Measurements from ENCODE around the gene NOL9.
"Not testable (repeated sequence)": the region's sequence is repeated elsewhere in the genome, so short reads cannot be mapped to it uniquely, and the experiment has no call there.

Gene NOL9

DNA sequence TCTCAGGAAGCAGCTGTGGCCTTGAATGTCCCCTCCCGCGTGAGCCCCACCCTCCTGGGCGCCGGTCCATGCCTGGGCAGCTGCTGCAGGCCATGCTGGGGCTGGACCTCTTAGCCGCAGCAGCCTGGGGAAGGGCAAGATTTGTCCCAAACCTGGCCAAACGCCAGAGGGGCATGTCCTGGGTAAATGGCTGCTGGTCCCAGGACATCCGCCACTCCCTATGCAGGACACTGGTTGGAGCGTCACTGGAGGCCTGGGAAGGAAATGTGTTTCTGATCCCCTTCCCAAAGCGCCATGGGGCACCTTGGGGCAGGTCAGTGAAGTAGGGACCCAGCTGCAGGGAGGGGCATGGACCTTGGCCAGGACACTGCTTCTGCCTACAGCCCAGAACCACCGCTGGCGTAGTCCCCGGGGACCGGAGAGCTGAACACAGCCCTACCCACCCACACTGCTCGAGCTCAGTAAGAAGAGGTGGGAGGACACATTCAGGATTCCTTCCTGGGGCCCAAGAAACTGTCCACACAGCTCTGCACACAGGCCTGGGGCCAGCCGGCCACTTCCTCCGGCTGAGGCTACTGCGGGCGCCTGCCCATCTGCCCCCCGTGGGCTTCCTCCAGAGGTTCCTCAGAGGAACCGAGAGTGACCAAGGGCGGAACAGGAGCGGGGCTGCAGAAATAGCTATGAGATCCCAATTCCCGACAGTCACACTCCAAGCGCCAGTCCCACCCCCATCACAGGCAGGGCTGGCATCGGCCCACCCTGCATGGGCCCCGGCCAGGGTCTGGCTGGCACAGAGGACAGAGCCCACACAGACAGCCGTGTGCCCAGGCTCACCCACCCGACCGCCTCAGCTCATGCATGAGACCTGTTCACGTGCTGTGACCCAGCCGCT, 52.1 kb downstream of the NOL9 start:
- DNase-seq = peak; percentile 26 to 44 (median 39)

DNA sequence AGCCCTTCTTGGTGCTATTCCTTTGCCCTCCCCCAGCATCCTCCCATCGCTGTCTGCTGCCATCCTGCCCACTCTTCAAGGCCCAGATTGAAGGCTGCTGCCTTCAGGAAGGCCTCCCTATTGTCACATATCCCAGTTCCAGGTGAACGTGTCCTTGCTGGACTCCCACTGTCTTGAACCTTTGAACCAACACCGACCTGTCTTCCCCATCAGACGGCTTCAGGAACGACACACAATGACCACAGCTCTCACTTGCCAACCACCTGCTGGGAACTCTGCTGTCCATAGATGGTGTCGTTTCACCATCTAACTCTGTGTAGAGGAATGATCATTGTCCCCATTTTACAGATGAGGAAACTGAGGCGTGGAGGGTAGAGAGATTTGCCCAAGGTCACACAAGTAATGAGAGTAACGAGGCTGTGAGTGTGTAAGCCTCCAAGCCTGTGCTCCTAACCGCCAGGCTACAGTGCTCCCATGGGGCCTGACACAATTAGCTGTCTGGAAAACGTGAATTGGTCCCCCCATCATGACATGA, 53.0 kb downstream of the NOL9 start:
- DNase-seq = no peak

DNA sequence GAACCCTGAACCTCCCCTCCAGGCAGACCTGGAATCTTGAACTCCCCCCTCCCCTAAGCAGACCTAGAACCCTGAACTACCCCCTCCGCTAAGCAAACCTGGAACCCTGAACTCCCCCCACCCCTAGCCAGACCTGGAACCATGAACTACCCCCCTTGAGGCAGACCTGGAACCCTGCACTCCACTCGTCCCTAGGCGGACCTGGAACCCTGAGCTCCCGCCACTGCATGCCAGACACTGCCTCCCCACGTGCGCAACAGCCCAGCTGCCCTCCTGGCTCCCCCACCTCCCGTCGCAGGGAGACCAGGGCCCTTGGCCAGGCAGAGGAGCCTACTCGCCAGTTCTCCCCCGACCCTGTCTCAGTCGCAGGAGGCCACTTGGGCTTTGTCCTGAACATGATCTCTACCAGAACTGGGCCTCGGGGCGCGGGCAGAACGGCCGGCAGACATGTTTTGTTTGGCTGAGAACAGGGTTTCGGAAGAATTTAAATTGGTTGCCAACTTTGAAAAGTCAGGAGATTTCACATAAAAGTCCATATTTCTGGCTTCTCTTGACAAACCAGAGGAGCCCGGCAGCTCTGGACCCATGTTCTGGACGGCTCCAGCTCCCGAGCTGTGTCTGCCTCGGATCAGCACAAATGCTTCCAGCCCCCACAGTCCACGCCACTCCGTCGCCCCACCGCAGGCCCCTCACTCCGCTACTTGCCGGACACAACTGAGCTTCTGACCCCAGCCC, 53.6 kb downstream of the NOL9 start:
- DNase-seq = no peak

DNA sequence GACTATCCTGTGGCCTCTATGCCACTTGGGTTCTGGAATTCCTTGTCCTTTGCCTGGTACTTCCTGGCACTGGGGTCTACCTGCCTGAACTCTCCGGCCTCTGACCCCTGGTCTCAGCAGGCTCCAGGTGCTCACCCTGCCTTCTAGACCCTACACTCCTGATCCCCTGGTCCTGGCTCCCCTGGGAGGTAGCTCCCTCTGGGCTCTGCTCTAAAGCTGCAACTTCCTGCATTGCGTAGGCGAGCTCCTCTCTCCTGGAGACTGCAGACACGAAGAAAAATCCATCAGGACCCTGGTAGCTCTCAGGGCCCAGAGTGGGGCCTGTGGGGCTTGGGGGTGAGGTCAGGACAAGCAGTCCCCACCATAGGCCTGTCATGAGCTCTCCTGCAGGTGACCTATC, 55.0 kb downstream of the NOL9 start:
- DNase-seq = no peak

DNA sequence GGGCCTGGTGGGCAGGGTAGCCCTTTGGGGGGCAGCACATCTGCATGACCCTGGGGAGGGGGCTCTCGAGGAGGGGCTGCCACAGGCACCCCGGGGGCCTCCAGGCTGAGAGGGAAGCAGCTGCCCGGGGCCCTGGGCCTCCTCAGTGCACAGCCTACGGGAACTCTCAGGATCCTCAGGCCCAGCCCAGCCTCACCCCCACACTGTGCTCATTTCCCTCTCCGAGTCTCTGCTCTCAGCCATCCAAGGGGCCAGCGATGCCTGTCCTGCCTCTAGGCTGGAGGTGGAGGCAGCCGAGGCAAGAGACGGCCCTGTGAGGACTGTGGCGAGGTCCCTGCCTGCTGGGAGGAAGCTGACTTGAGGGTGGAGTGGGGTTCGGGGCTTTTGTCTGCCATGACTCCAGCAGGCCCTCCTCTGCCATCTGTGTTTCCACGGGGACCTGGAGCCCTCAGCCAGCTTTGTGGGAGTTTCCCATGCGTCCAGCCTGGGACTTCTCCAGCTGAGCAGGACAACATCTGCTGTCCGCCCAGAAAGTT, 55.7 kb downstream of the NOL9 start:
- peak in 1 of 3 donors; percentile 25 for DNase-seq

DNA sequence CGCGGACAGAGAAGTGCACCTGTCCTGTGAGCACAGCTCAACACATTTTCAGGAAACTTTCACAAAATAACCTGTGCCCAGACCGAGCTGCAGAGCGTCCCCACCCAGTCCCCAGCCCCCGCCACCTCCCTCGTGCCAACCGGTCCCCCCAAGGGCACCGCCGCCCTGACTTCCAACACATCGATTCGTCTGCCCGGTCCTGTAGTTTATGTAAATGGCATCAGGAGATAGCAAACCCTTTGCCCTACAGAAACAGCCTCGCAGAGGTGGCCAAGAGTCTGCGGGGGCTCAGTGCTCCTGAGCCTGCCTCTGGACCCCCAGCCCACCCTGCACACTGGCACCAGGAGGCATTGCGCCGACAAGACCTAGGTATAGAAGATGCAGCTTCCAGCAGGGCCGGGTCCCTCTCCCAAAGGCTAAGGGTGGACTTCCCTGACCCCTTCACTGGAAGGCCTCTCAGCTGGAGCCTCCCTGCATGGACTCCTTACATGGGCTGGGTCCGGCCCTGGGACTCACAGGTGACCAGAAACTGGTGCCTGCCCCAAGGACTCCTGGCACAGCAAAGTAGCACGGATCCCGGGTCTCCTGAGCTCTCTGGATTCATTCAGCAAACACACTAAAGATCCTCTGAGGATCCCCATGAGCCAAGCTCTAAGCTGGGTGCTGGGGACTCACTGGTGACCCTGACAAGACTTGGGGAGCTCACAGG, 56.3 kb downstream of the NOL9 start:
- DNase-seq = no peak

DNA sequence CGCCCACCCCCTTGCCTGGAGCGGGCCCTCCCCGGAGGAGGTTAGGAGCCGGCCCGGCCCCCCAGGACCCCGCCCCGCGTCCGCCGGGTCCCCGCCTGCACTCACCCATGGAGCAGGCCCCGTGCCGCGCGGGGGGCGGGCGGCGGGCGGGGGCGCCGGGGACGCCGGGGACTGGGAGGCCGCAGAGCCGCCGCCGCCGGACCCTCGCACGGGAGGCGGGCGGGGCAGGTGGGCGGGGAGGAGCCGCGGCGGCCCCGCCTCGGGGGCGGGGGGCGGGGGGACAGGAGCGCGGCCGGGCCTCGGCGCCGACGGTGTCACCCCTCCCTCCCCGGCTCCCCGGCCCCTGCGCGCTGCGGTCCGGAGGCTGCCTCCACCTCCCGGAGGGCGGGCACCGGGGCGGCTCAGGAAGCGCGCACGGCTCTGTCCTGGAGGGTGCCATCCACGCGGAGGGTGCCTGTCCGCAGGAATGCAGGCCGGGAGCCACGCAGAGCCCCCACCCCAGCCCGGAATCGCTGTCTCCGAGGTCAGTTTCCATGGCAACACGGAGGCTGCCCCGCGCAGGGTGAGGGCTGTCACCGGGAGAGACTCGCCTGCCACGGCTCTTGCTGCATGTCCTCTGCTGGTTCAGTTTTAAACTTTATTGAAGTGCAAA, 57.0 kb downstream of the NOL9 start:
- peak in 1 of 3 donors; percentile 36 for DNase-seq

DNA sequence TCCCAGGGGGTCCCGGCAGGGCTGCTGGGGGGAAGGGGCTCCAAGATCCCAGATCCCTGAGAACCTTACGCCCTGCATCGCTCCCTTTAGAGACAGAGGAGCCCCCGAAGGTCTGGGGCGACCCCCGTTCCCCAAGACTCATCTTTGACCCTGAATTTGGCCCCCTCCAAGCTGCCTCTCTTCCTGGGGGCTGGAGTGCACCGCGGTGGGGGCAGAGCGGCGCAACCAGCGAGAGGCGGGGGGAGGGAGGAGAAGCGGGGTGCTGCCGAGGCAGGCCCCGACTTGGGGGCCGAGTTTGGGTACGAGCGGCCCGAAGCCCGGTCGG, 57.5 kb downstream of the NOL9 start:
- DNase-seq = no peak

DNA sequence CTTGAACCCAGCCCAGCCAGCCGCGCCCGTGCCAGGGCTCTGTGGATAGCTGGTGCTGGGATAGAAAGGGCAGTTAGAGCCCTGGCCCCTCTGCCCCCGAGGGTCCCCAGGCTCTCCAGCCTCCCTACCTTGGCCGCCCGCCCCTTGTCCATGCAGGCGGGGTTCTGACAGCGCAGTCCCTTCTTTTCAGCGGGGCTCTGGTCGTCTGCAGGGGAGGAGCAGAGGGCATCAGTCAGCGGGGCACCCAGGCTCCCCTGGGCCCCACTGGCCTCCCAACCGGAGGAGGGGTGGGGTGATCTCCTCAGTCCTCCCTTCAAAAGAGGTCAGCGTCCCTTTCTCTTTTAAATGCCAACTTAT, 58.0 kb downstream of the NOL9 start:
- DNase-seq = no peak

DNA sequence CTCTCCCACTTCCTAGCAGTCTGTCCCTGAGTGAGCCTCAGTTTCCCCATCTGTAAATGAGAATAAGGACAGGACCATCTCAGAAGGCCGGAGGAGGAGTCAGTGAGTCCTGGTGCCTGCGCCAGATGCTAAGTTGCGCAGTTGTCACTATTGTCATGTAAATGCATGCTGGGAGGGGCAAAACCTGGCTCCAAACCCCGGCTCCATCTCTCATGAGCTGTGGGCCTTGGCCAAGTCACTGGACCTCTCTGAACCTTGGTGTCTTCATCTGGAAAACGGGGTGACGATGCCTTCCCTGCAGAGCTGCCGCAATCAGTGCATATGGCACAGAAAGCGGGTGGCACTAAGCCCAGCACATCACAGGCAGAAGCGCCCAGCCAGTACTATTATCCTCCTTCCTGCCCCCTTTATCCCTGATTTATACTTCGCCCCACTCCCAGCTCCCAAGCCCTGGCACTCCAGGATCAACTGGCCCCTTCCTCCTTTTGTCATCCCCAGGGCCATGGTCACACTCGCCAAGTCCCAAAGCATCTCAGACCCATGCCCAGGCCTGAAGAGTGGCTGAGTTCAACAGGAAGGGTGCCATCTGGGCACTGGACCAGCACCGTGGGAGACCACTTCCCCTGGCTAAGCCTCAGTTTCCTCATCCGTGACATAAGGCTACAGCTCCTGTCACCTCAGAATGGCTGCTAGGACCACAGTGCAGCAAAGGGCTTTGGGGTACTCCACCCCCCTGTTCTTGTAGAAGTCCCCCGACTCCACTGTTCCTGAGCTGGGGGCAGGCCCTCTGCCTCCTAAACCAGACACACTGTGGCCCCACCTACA, 58.6 kb downstream of the NOL9 start:
- DNase-seq = no peak

DNA sequence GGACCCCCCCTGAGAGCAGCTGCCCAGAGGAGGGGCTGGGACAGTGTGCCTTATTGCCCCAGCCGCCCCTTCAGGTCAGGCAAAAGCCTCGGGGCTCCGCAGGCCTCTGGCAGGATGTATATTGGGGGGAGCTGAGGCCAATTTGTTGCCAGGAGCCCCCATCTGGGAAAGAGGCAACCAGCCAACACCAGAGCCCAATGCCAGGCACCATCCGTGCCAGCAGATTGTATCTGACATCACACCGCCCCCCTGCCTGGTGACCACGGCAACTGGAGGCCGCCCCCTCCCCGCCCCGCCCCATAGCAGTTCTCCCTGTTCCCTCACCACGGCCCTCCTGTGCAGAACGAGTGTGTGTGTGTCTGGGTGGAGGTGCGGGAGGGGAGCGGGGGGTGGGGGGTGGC, 59.3 kb downstream of the NOL9 start:
- no peak for DNase-seq

DNA sequence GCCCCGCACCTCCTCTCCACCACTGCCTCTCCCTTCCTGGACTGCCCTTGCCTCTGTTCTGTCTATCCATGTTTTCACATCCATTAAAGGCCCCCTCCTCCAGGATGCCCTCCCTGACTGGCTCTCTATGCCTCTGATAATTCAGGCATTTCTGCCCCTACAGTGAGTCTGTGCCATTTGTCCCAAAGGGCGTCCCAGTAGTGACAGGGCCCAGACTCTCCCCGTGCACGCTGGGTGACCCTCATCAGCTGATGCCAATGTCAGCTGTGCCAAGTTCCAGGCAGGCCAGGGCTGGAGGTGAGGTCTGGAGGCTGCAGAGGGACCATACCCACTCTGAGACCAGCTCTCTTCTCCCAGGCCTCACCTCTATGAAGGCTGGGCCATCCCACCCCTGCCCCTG, 59.7 kb downstream of the NOL9 start:
- no peak for DNase-seq

DNA sequence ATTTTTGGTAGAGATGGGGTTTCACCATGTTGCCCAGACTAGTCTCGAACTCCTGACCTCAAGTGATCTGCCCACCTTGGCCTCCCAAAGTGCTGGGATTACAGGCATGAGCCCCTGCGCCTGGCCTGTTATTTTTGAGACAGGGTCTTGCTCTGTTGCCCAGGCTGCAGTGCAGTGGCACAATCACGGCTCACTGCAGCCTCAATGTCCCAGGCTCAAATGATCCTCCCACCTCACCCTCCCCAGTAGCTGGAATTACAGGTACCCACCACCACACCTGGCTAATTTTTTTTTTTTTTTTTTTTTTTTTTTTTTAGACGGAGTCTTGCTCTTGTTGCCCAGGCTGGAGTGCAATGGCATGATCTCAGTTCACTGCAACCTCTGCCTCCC, 60.5 kb downstream of the NOL9 start:
- not testable (repeated sequence) for DNase-seq

DNA sequence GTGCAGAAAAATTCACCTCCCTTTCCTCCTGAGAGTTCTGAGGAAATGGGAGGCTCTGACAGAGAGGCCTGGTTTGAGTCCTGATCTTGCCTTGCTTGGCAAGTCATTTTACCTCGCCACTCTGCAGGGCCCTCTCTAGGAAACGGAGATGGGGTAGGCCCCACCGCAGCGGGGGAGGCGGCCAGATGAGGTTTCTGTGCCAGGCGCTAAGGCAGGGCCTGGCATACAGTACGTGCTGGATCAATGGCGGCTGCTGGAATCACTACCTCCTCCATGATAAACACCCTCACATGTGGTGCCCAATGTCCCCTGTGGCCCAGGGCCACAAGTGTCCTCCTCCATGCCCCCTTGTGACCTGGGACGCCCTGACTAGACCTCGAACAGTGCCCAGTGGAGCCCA, 62.3 kb downstream of the NOL9 start:
- DNase-seq = no peak

DNA sequence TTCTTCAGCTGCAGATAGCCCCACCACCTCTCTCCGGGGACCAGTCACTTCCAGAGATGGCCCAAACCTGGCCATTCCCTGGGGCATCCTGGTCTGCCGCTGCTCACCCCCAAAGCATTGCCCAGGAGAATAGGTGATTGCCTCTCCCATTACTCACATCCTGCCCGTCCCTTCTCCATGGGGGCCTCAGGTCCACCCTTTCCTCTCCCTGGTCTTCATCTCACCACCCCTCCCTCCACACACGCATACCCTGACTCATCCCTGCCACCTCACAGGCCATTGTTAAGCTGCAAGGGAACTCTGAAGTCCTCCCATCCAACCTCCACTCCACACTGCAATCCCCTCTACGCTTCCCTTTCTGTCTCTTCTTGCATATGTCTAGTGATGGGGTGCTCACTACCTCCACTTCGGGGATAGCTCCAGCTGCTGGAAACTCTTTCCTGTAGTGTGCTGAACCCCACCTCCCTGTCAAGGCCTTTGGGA, 62.8 kb downstream of the NOL9 start, which contains the start of gene PLEKHG5:
Gene PLEKHG5, minus strand, starts transcription at position 188 of the 483 bp plus-strand sequence. CDS start 14,096 bp downstream, outside the sequence.
- DNase-seq = no peak

DNA sequence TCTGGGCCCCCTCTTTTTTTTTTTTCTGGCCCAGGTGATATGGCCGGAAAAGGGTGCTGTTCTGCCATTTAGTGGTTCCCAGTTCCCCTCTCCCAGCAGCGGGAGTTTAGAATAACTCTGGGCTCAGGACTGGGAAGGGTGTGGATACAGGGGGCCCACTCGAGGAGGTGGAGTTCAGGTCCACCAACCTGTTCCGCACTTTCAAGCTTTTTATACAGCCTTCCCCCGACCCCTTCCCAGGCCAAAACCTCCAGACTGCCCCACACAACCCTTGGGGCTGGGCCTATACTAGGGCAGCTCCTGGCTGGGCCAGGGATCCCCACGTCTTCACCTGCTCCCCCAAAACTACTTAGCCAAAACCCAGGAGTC, 63.2 kb downstream of the NOL9 start:
- DNase-seq = no peak

DNA sequence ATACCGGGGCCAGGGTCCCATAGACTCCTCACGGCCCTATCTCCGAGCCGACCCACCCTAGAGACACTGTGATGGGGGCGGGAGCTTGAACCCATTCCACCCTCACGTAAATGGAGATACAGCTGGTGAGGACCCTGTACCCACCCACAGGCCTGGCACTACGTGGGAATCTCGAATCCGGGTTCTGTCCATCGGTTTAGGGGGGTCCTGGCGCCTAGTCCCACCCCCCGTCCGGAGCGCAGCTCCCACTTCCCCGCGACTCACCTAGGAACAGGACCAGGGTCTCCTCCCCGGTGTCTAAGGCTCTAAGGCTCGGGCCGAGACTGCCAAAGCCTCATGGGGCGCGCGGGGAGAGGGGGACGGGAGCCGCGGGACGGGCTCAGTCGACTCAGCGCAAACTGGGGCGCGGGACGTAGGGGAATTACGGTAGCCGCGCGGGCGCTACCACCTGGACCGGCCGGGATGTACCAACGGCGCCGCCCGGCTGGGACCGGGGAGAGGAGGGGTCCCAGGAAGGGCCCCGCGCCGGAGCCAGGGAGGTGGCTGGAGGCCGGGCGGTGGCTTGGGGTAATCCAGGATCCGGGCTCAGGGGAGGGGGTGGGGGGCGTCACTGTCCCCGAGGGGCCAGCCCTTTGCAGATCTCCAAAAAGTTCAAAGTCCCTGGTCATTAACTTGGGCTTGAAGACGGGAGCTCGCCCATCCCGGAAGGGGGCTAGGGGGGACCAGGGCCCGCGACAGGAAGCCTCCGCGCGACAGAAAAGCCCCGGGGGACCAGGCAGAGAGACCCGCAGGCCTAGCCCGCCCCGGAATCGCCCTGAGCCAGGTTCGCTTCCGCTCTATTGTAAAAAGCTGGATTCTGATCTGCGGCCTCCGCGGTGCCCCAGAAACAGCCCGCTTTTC, 63.9 kb downstream of the NOL9 start:
- peak in 2 of 3 donors; percentile 18 to 38 for DNase-seq

DNA sequence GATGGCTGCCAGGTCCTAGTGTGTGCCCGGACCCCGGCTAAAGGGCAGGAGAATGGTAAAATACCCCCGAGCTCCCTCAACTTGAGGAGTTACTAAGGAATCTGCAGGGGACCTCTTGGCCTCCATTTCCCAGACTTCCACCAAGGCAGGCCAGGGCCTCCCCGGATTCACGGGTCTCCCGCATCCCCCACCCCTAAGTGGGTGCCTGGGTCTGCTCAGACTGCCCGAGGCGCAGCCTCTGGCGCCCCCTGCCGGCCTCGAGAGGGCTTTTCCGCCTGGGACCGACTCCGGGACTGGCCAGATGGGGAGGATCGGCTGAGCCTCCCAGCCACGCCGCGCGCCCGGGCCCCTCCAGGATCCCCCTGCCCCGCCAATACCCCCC, 64.5 kb downstream of the NOL9 start:
- DNase-seq = peak; percentile 78 to 89 (median 82)

DNA sequence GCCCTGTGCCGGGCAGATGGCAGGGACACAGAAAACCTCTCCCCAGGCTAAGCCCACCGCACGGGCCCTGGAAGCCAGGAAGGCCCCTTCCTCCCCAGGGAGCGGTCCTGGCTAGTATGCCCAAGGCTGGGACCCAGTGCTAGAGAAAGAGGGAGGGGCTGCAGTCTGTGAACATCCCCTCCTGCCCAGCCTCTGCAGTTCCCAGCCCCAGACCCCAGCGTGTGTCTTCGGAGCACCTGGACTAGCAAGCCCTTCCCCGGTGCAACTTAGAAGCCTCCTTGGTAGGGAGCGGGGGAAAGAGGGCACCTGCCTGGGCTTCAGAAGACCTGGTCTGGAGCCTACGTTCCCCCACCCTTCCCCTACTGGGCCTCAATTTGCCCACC, 64.9 kb downstream of the NOL9 start:
- DNase-seq = no peak

DNA sequence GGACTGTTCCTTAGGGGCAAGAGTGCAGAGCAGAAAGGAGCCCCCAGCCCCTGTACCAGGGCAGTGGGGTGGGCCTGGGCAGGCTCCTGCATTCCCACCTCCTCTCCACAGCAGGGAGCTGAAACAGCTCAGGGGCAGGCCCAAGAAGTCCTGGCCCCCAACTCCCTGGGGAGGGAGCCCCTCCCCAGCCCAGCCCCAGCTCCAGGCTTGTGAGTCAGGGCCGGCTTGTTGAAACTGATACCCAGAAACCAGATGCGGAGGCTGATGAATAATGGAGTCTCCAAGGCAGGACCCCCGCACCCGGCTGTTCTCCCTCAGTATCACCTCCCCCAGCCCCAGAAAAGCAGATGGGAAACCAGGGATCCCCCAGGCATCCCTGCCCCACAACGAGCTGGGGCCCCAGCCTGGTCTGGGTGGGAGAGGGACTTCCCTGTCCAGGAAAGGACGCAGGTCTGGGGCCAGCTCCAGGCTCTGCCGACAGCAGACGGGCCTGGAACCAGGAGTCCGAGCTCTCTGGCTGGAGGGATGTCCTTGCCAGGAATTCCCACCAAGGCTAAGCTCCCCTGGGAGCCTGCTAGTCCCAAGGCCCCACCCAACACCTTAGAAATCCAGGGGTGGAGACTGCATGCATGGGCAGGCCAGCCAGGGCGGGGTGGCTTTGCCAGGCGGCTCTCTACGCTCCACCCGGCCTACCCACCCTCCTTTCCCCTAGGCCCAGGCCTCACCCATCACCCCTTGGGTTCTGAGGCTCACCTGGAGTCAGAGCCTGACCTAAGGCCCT, 65.5 kb downstream of the NOL9 start:
- no peak for DNase-seq
